ENCODE results near the gene REXO1.

Gene REXO1

DNA sequence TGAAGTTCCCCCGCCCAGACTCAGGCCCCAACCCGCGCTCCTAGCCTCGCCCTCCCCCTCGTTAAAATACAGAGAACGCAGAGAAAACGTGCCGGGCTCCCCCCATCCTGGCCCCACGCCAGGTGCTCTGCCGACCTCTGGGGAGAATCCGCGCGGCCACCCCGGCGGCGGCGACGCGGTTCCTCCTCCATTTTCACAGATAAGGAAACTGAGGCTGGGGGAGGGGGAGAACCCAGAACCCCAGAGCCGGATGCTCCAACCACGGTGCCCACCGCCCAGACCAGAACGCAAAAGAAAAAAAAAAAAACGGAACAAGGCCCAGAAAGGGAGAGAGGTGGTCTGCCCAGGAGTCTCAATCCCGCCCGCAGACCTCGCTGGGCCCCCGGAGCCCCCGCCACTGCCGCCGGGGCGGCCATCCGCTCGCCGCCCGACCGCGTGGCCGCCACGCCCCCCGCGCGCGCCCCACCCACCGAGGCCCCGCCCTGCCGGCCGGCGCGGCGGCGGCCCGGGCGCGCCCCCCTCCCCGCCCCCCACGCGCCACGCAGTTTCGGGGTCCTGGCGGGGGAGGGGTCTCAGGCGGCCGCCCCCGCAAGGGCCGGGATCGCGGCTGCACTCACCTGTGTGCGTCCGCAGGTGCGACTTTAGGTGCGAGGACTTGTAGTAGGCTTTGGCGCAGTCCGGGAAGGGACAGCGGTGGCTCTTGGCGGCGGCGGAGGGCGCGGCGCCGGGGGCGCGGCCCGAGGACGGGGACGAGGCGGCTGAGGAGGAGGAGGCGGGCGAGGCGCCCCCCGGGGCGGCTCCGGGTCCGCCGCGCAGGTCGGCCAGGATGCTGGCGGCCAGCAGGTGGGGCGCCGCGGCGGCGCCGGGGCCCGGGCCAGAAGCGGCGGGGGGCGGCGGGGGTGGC lies 14.4 kb upstream of the REXO1 start:
- H3K14ac ChIP-seq (ENCODE audit: low read length in 2 of 2) = peak overlapping the region in 1 of 2 experiments; percentile 98
- peak overlapping the region in 1 of 2 experiments; percentile 97 for H3K4ac ChIP-seq (ENCODE audit: low read depth in 1 of 2, low read length in 2 of 2)
- peak overlapping the region; percentile 85 to 97 for H3K4me3 ChIP-seq (ENCODE audit: insufficient read depth in 1 of 2, low read depth in 1 of 2, low read length in 2 of 2)
- WGBS = 1% methylated on average over 72 of the region's 109 CpGs
- no peak for DNase-seq
- H3K4me2 ChIP-seq (ENCODE audit: low read length, poor library complexity, severe bottlenecking) = peak overlapping the region; percentile 76
- H3K27me3 ChIP-seq (ENCODE audit: control insufficient read depth in 1 of 2, insufficient read depth in 1 of 2, low read length in 2 of 2) = no peaks in the 10 kb centered on the region
- H3K18ac ChIP-seq (ENCODE audit: low read depth in 1 of 2, low read length in 2 of 2) = peak overlapping the region; percentile 87 to 98
- H4K91ac ChIP-seq (ENCODE audit: low read length) = peak overlapping the region; percentile 64
- H2AFZ ChIP-seq (ENCODE audit: low read depth, low read length) = peak overlapping the region; percentile 37
- peak overlapping the region; percentile 89 for H2BK15ac ChIP-seq (ENCODE audit: low read depth, poor library complexity, severe bottlenecking)
- peaks cover 0 to 11% of the 10 kb centered on the region in 2 experiments for H3K36me3 ChIP-seq (ENCODE audit: control insufficient read depth in 1 of 2, insufficient read depth in 2 of 2, low read depth in 1 of 2, low read length in 2 of 2)
- peaks cover 12% of the 10 kb centered on the region for H3K79me1 ChIP-seq (replicated peaks; ENCODE audit: low read length, poor library complexity, severe bottlenecking)
- H3K9ac ChIP-seq (ENCODE audit: low read length) = peak overlapping the region; percentile 91
- peak overlapping the region; percentile 28 for H3K27ac ChIP-seq (ENCODE audit: low read length, poor library complexity, severe bottlenecking)
- no peaks in the 10 kb centered on the region for H3K9me3 ChIP-seq (ENCODE audit: control insufficient read depth, low read length)
- no peak overlapping the region for H2AK5ac ChIP-seq (ENCODE audit: low read length, severe bottlenecking)
- H2BK120ac ChIP-seq (ENCODE audit: low read depth, low read length) = peak overlapping the region; percentile 71
- H3K23ac ChIP-seq (ENCODE audit: low read length in 2 of 2) = peak overlapping the region in 1 of 2 experiments; percentile 90
- peak overlapping the region; percentile 63 for H2BK5ac ChIP-seq (ENCODE audit: low read depth, low read length, poor library complexity, severe bottlenecking)
- peak overlapping the region in 1 of 2 experiments; percentile 89 for H2BK12ac ChIP-seq (ENCODE audit: low read length in 2 of 2)
- H4K8ac ChIP-seq (ENCODE audit: low read length) = peak overlapping the region; percentile 32
- H3K4me1 ChIP-seq (ENCODE audit: control insufficient read depth, insufficient read depth, low read depth, low read length) = peaks cover 52% of the 10 kb centered on the region

- H3K4ac ChIP-seq (ENCODE audit: low read depth in 1 of 2, low read length in 2 of 2) = peak overlapping the region; percentile 39 to 67
- H3K9ac ChIP-seq (ENCODE audit: low read length) = peak overlapping the region; percentile 91
- no peak overlapping the region for H4K91ac ChIP-seq (ENCODE audit: low read length)
- 0% methylated on average over 20 of the region's 21 CpGs for WGBS
- no peak overlapping the region for H4K8ac ChIP-seq (ENCODE audit: low read length)
- peak overlapping the region; percentile 63 for H2BK5ac ChIP-seq (ENCODE audit: low read depth, low read length, poor library complexity, severe bottlenecking)
- peak overlapping the region in 1 of 2 experiments; percentile 17 for H2BK12ac ChIP-seq (ENCODE audit: low read length in 2 of 2)
- peak overlapping the region; percentile 37 for H2BK120ac ChIP-seq (ENCODE audit: low read depth, low read length)
- H3K14ac ChIP-seq (ENCODE audit: low read length in 2 of 2) = peak overlapping the region in 1 of 2 experiments; percentile 96
- H3K9me3 ChIP-seq (ENCODE audit: control insufficient read depth, low read length) = no peaks in the 10 kb centered on the region
- peak overlapping the region in 1 of 2 experiments; percentile 81 for H3K23ac ChIP-seq (ENCODE audit: low read length in 2 of 2)
- no peak overlapping the region for H2BK15ac ChIP-seq (ENCODE audit: low read depth, poor library complexity, severe bottlenecking)
- H3K18ac ChIP-seq (ENCODE audit: low read depth in 1 of 2, low read length in 2 of 2) = peak overlapping the region; percentile 41 to 84
- H3K36me3 ChIP-seq (ENCODE audit: control insufficient read depth in 1 of 2, insufficient read depth in 2 of 2, low read depth in 1 of 2, low read length in 2 of 2) = peaks cover 0 to 8% of the 10 kb centered on the region in 2 experiments
- H3K4me3 ChIP-seq (ENCODE audit: insufficient read depth in 1 of 2, low read depth in 1 of 2, low read length in 2 of 2) = peak overlapping the region; percentile 85 to 97
- DNase-seq = no peak
- no peak overlapping the region for H2AFZ ChIP-seq (ENCODE audit: low read depth, low read length)
- H3K27ac ChIP-seq (ENCODE audit: low read length, poor library complexity, severe bottlenecking) = peak overlapping the region; percentile 28
- H3K27me3 ChIP-seq (ENCODE audit: control insufficient read depth in 1 of 2, insufficient read depth in 1 of 2, low read length in 2 of 2) = no peaks in the 10 kb centered on the region
- H3K4me1 ChIP-seq (ENCODE audit: control insufficient read depth, insufficient read depth, low read depth, low read length) = peaks cover 58% of the 10 kb centered on the region
- H3K79me1 ChIP-seq (replicated peaks; ENCODE audit: low read length, poor library complexity, severe bottlenecking) = peaks cover 12% of the 10 kb centered on the region
- no peak overlapping the region for H2AK5ac ChIP-seq (ENCODE audit: low read length, severe bottlenecking)
- peak overlapping the region; percentile 64 for H3K4me2 ChIP-seq (ENCODE audit: low read length, poor library complexity, severe bottlenecking)
Observed at GRCh38 chr19:1862068-1862423, 13.8 kb upstream of the REXO1 start.

DNA sequence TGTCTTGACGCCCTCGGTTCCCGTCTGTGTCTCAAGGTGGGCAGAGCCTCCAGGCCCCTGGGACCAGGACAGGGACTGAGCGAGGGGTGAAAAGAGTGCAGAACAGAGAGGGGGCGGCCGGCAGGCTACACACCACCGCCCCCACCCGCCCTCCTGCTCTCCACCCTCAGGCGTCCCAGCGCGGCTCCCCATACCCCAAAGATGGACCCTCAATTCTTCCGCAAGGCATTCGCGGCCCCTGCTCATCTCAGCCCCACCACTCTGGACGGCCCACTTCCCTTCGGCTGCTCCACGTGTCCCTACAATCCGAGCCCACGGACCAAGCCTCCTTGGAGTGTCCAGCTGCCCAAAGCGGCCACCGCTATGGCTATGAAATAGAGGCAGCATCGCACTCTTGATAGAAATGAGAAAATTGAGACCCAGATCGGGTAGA lies 13.3 kb upstream of the REXO1 start:
- peaks cover 8% of the 10 kb centered on the region for H3K79me1 ChIP-seq (replicated peaks; ENCODE audit: low read length, poor library complexity, severe bottlenecking)
- 5% methylated on average over 23 of the region's 23 CpGs for WGBS
- no peak overlapping the region for H4K8ac ChIP-seq (ENCODE audit: low read length)
- H2BK15ac ChIP-seq (ENCODE audit: low read depth, poor library complexity, severe bottlenecking) = no peak overlapping the region
- H3K4me3 ChIP-seq (ENCODE audit: insufficient read depth in 1 of 2, low read depth in 1 of 2, low read length in 2 of 2) = peak overlapping the region; percentile 85 to 97
- no peak overlapping the region for H3K4ac ChIP-seq (ENCODE audit: low read depth in 1 of 2, low read length in 2 of 2)
- H3K18ac ChIP-seq (ENCODE audit: low read depth in 1 of 2, low read length in 2 of 2) = peak overlapping the region in 1 of 2 experiments; percentile 86
- peaks cover 0 to 7% of the 10 kb centered on the region in 2 experiments for H3K36me3 ChIP-seq (ENCODE audit: control insufficient read depth in 1 of 2, insufficient read depth in 2 of 2, low read depth in 1 of 2, low read length in 2 of 2)
- no peak overlapping the region for H3K27ac ChIP-seq (ENCODE audit: low read length, poor library complexity, severe bottlenecking)
- H3K27me3 ChIP-seq (ENCODE audit: control insufficient read depth in 1 of 2, insufficient read depth in 1 of 2, low read length in 2 of 2) = no peaks in the 10 kb centered on the region
- peaks cover 61% of the 10 kb centered on the region for H3K4me1 ChIP-seq (ENCODE audit: control insufficient read depth, insufficient read depth, low read depth, low read length)
- H3K9ac ChIP-seq (ENCODE audit: low read length) = peak overlapping the region; percentile 91
- H2AK5ac ChIP-seq (ENCODE audit: low read length, severe bottlenecking) = no peak overlapping the region
- H2AFZ ChIP-seq (ENCODE audit: low read depth, low read length) = no peak overlapping the region
- no peaks in the 10 kb centered on the region for H3K9me3 ChIP-seq (ENCODE audit: control insufficient read depth, low read length)
- no peak overlapping the region for H3K23ac ChIP-seq (ENCODE audit: low read length in 2 of 2)
- no peak overlapping the region for H2BK12ac ChIP-seq (ENCODE audit: low read length in 2 of 2)
- H2BK120ac ChIP-seq (ENCODE audit: low read depth, low read length) = peak overlapping the region; percentile 37
- peak; percentile 56 for DNase-seq
- H4K91ac ChIP-seq (ENCODE audit: low read length) = no peak overlapping the region
- peak overlapping the region; percentile 64 for H3K4me2 ChIP-seq (ENCODE audit: low read length, poor library complexity, severe bottlenecking)
- H3K14ac ChIP-seq (ENCODE audit: low read length in 2 of 2) = peak overlapping the region in 1 of 2 experiments; percentile 35
- H2BK5ac ChIP-seq (ENCODE audit: low read depth, low read length, poor library complexity, severe bottlenecking) = no peak overlapping the region

Measured in mesenchymal stem cell (in vitro differentiated cells and primary cell).